GM12878 (cell line): Measurements from ENCODE around the gene TMEM37. TPM values are rescaled to one million over a fixed set of nuclear protein-coding genes. Genes with fewer than 3 reads are reported as not detected.
"Not testable (repeated sequence)": the region's sequence is repeated elsewhere in the genome, so short reads cannot be mapped to it uniquely, and the experiment has no call there.

Source experiments
- ATAC-seq: fragments of 200-7000 bp; cut with Tn5 transposase; 3 replicates; pipeline ENCODE4 v1.9.1; 2020; ENCODE audit warnings: mild to moderate bottlenecking, moderate library complexity
- BruUV-seq: library from RNA; stranded (reverse); fragments of 400-500 nt; replicated peaks from 2 replicates; lab custom pipeline; 2021; lab: Mats Ljungman, UMichigan
- CTCF ChIA-PET: fragments of 300-600 bp; sonication (Branson Sonifier 250); formaldehyde crosslinking; extraction: SDS; loops from one replicate; lab custom pipeline; 2021; ENCODE audit warnings: inconsistent platforms; lab: Yijun Ruan, JAX
- POLR2A ChIA-PET: fragments of 350-600 bp; formaldehyde crosslinking; extraction: SDS; loops from one replicate; lab custom pipeline; 2021; ENCODE audit warnings: inconsistent platforms; lab: Charles Lee
- RAD21 ChIA-PET: fragments of 300-600 bp; sonication (Branson Sonifier 250); formaldehyde crosslinking; loops from one replicate; lab custom pipeline; 2023; ENCODE audit warnings: antibody characterized with exemption; ENCODE audit not compliant: unreplicated experiment; lab: Charles Lee
- SMC1A ChIA-PET: fragments of 300-600 bp; sonication (Branson Sonifier 250); formaldehyde crosslinking; loops from one replicate; lab custom pipeline; 2023; ENCODE audit not compliant: unreplicated experiment, uncharacterized antibody; lab: Charles Lee
- DNase-seq: peaks from one replicate; pipeline ENCODE4 v3.0.0-alpha.2; 2011; ENCODE audit warnings: low read depth, low spot score
- FAIRE-seq: peaks from 3 replicates; lab custom pipeline; 2011; peaks lifted over from hg19 to GRCh38; lab: Jason Lieb, UNC
- H2AFZ ChIP-seq: 2 replicates; pipeline ENCODE4 v1.6.0; 2011; ENCODE audit warnings: low read depth, low read length, control low read depth; ENCODE audit not compliant: control insufficient read depth
- H3K27ac ChIP-seq: 2 replicates; pipeline ENCODE4 v1.5.1; 2011; ENCODE audit warnings: control low read depth; ENCODE audit not compliant: control insufficient read depth, insufficient read depth
- H3K27me3 ChIP-seq, 2 experiments: replicated peaks in 1 of 2; 2 replicates each; pipeline versions ENCODE4 v1.6.0 to v1.6.1; 2011; ENCODE audit warnings: low read length in 1 of 2; ENCODE audit not compliant: control insufficient read depth in 2 of 2, insufficient read depth in 2 of 2
- H3K36me3 ChIP-seq, 2 experiments: 2 replicates each; pipeline ENCODE4 v1.5.1; 2011; ENCODE audit warnings: low read length in 1 of 2; ENCODE audit not compliant: control insufficient read depth in 2 of 2, insufficient read depth in 2 of 2
- H3K4me1 ChIP-seq: 2 replicates; pipeline ENCODE4 v1.6.1; 2011; ENCODE audit warnings: mild to moderate bottlenecking, low read length, moderate library complexity, mixed read lengths; ENCODE audit not compliant: control insufficient read depth, insufficient read depth
- H3K4me2 ChIP-seq: 2 replicates; pipeline ENCODE4 v1.6.0; 2011; ENCODE audit warnings: control low read depth; ENCODE audit not compliant: control insufficient read depth, insufficient read depth
- H3K4me3 ChIP-seq: fragments of 200-600 bp; sonication (generic); 2 replicates; pipeline ENCODE4 v1.5.1; 2016
- H3K79me2 ChIP-seq: 2 replicates; pipeline ENCODE4 v1.6.0; 2011; ENCODE audit warnings: low read length; ENCODE audit not compliant: control insufficient read depth, insufficient read depth
- H3K9ac ChIP-seq: 2 replicates; pipeline ENCODE4 v1.8.0; 2011; ENCODE audit warnings: low read length, control low read depth, mixed read lengths; ENCODE audit not compliant: control insufficient read depth, insufficient read depth
- H3K9me3 ChIP-seq: replicated peaks from 3 replicates; pipeline ENCODE4 v1.5.1; 2011; ENCODE audit warnings: mild to moderate bottlenecking, low read length; ENCODE audit not compliant: control insufficient read depth, insufficient read depth
- H4K20me1 ChIP-seq: 2 replicates; pipeline ENCODE4 v1.6.0; 2011; ENCODE audit not compliant: control insufficient read depth, insufficient read depth
- BHLHE40 ChIP-seq, 2 experiments: fragments of 450-650 bp in 1 of 2; IDR thresholded peaks; 2 replicates each; pipeline ENCODE4 v1.6.1; 2011 to 2017; ENCODE audit warnings: low read depth in 2 of 2, borderline replicate concordance in 1 of 2, improper control_type of control experiment in 1 of 2, low read length in 1 of 2, mild to moderate bottlenecking in 1 of 2
- FOS ChIP-seq: IDR thresholded peaks from 3 replicates; pipeline ENCODE4 v1.6.1; 2011; ENCODE audit warnings: borderline replicate concordance; ENCODE audit not compliant: insufficient read length; ENCODE audit errors: extremely low read depth
- IKZF2 ChIP-seq, 2 experiments: fragments of 450-650 bp; IDR thresholded peaks; 2 replicates each; pipeline ENCODE4 v1.6.1; 2017; ENCODE audit warnings: mild to moderate bottlenecking in 2 of 2, moderate library complexity in 2 of 2
- LARP7 ChIP-seq: fragments of 450-650 bp; IDR thresholded peaks from 2 replicates; pipeline ENCODE4 v1.6.1; 2017; ENCODE audit warnings: mild to moderate bottlenecking
- NBN ChIP-seq: fragments of 450-650 bp; IDR thresholded peaks from 2 replicates; pipeline ENCODE4 v1.6.1; 2016
- NFYA ChIP-seq: IDR thresholded peaks from 2 replicates; pipeline ENCODE4 v1.6.1; 2011; ENCODE audit warnings: low read depth, mild to moderate bottlenecking, low read length, improper control_type of control experiment, borderline replicate concordance
- NRF1 ChIP-seq: conservative IDR thresholded peaks from 2 replicates; pipeline ENCODE4 v1.6.1; 2011; ENCODE audit warnings: mild to moderate bottlenecking, low read depth, low read length, improper control_type of control experiment
- PAX8 ChIP-seq: fragments of 450-650 bp; IDR thresholded peaks from 2 replicates; pipeline ENCODE4 v1.6.1; 2017; ENCODE audit warnings: mild to moderate bottlenecking, moderate library complexity
- RBBP5 ChIP-seq: fragments of 200-600 bp; sonication (generic); conservative IDR thresholded peaks from 2 replicates; pipeline ENCODE4 v1.6.1; 2016
- SIN3A ChIP-seq: IDR thresholded peaks from 2 replicates; pipeline ENCODE4 v1.6.1; 2012; ENCODE audit warnings: low read depth, low read length, improper control_type of control experiment
- TBL1XR1 ChIP-seq: IDR thresholded peaks from 2 replicates; pipeline ENCODE4 v1.6.1; 2012; ENCODE audit warnings: low read depth, low read length, improper control_type of control experiment
- ZSCAN29 ChIP-seq: fragments of 450-650 bp; IDR thresholded peaks from 2 replicates; pipeline ENCODE4 v1.6.1; 2017; ENCODE audit warnings: mild to moderate bottlenecking, moderate library complexity
- WGBS: methylation state at CpG from one replicate; pipeline ENCODE4 v1.1.6; 2016; ENCODE audit warnings: low lambda C conversion rate; ENCODE audit not compliant: insufficient replicate concordance, insufficient coverage; ENCODE audit errors: missing lambda C conversion rate; 5-methylcytosine and 5-hydroxymethylcytosine counted together
- in situ Hi-C: fragments of 300-500 bp; cut with MboI; formaldehyde crosslinking; loops from 9 replicates; pipeline ENCODE4 v1.14.3; 2018; ENCODE audit warnings: mixed read lengths
- intact Hi-C: fragments of 100-400 bp; cut with micrococcal nuclease; formaldehyde crosslinking; loops from one replicate; pipeline ENCODE4 v1.14.2; 2022; ENCODE audit not compliant: unreplicated experiment
- polyA plus RNA-seq, 11 experiments: library from polyadenylated mRNA; depleted of rRNA in 4 of 11; unstranded in 6 of 11; stranded (reverse) in 5 of 11; fragments of >200 nt; fragmentation: Nextera tagmentation in 4 of 11; fragmentation: Illumina TruSeq in 1 of 11; extraction: Ambion mirVana in 4 of 11; extraction: Trizol in 1 of 11; gene quantifications; 1 replicate in 1 of 11; 2 replicates in 10 of 11; pipeline versions ENCODE4 v1.2.1 to v1.2.3, GENCODE V29; 2011 to 2016; ENCODE audit warnings: inconsistent platforms in 2 of 11, missing spikeins in 2 of 11, low read depth in 1 of 11
- total RNA-seq, 4 experiments: library from RNA; depleted of rRNA in 3 of 4; stranded (reverse); fragments of >200 nt in 3 of 4; fragmentation: Illumina TruSeq in 1 of 4; extraction: Trizol in 1 of 4; gene quantifications; 2 replicates each; pipeline versions ENCODE4 v1.2.1 to v1.2.3, GENCODE V29; 2013 to 2021
- TF ChIP-seq, protein P1 (sequence below): fragments of 450-650 bp; formaldehyde crosslinking; IDR thresholded peaks from 2 replicates; pipeline ENCODE4 v1.4.0; 2022; ENCODE audit warnings: mild to moderate bottlenecking, moderate library complexity

The TMEM37 gene
- total and polyA plus RNA-seq, 10 of the 15 experiments (the other 5 are each of a cell fraction or from before 2014, with no cell fraction given): 0.07 to 0.67 (median 0.24) TPM; not detected in 3

DNA sequence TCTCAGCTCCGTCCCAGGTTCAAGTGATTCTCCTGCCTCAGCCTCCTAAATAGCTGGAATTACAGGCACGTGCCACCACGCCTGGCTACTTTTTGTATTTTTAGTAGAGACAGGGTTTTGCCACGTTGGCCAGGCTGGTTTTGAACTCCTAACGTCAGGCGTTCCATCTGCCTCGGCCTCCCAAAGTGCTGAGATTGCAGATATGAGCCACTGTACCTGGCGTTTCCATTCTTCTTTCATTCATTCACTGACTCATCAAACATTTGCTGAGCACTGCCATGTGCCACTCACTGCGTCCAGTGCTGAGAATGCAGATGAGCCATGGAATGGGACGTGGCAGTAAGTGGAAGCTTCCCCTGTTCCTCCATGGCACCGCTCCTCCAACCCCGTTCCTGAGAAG is 28.0 kb upstream of the TMEM37 start:
- H4K20me1 ChIP-seq, H3K4me1 ChIP-seq, H3K36me3 ChIP-seq, H3K9me3 ChIP-seq, POLR2A ChIA-PET, H2AFZ ChIP-seq, in situ Hi-C loops, H3K4me3 ChIP-seq, DNase-seq, H3K27ac ChIP-seq, H3K79me2 ChIP-seq, BruUV-seq, ATAC-seq, FAIRE-seq, intact Hi-C loops, H3K9ac ChIP-seq, H3K27me3 ChIP-seq, H3K4me2 ChIP-seq: not testable (repeated sequence)
- ChIA-PET CTCF (interaction anchor here (1.3 to 10.3 kb wide), 2 partner anchors 11 to 74 kb away, joined by 4 to 187 read pairs; no protein-coding TSS in a partner anchor), RAD21 (interaction anchor here (7.3 kb wide), 1 partner anchor 72 kb away, joined by 75 read pairs; no protein-coding TSS in a partner anchor), SMC1A (interaction anchor here (0.9 to 3.9 kb wide), 4 partner anchors 13 to 76 kb away, joined by 3 to 24 read pairs (median 4); no protein-coding TSS in a partner anchor)
- WGBS: 63% methylated on average over 10 of the region's 12 CpGs

DNA sequence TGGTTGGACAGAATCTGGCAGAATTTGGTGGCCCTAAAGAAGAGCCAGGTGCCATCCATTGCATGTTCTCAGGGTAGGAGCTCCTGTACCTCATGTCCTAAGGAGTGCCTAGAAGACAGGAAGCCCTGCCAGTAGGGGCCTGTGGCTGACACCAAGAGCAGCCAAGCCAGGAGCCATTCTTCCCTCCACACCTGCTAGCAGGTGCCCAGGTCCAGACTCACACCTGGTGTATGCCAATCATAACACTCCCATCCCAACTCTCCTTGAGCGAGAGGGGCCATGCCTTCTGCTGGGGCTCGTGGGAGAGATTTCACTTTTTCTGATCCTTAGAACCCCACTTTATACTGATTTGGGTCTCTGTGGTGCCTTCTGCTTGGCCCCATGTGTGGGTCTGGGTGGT is 26.5 kb upstream of the TMEM37 start:
- ChIA-PET RAD21 (interaction anchor here (7.3 kb wide), 1 partner anchor 71 kb away, joined by 75 read pairs; no protein-coding TSS in a partner anchor), CTCF (interaction anchor here (0.7 to 10.3 kb wide), 3 partner anchors 73 to 236 kb away, joined by 3 to 187 read pairs (median 3); no protein-coding TSS in a partner anchor), POLR2A (no interaction called here), SMC1A (interaction anchor here (2.7 to 3.9 kb wide), 2 partner anchors 11 to 71 kb away, joined by 8 to 24 read pairs; no protein-coding TSS in a partner anchor)
- Histone ChIP-seq H3K9me3 (no peaks in the 10 kb centered on the region), H3K4me2 (no peak overlapping the region), H2AFZ (no peak overlapping the region), H3K27ac (no peak overlapping the region), H3K27me3 (no peaks in the 10 kb centered on the region), H3K4me3 (no peak overlapping the region), H3K4me1 (no peaks in the 10 kb centered on the region), H3K79me2 (no peaks in the 10 kb centered on the region), H3K36me3 (no peaks in the 10 kb centered on the region), H4K20me1 (no peaks in the 10 kb centered on the region), H3K9ac (no peak overlapping the region)
- ATAC-seq (no peak), FAIRE-seq (no peak), DNase-seq (no peak)
- intact Hi-C loops: loop anchor here (5.0 kb wide), 1 partner anchor 237 kb away; no protein-coding TSS in a partner anchor
- in situ Hi-C loops: no loop called here
- TF ChIP-seq BHLHE40 (IDR thresholded peaks at IDR 0.05; ENCODE audit: borderline replicate concordance in 1 of 2, low read depth in 2 of 2, low read length in 1 of 2) (no peak), RBBP5 (no peak), TBL1XR1 (no peak), NFYA (no peak), ZSCAN29 (no peak), LARP7 (no peak), NBN (no peak), SIN3A (no peak), FOS (no peak), NRF1 (no peak), IKZF2 (IDR thresholded peaks at IDR 0.05) (no peak), PAX8 (no peak)
- TF ChIP-seq, protein P1, sequence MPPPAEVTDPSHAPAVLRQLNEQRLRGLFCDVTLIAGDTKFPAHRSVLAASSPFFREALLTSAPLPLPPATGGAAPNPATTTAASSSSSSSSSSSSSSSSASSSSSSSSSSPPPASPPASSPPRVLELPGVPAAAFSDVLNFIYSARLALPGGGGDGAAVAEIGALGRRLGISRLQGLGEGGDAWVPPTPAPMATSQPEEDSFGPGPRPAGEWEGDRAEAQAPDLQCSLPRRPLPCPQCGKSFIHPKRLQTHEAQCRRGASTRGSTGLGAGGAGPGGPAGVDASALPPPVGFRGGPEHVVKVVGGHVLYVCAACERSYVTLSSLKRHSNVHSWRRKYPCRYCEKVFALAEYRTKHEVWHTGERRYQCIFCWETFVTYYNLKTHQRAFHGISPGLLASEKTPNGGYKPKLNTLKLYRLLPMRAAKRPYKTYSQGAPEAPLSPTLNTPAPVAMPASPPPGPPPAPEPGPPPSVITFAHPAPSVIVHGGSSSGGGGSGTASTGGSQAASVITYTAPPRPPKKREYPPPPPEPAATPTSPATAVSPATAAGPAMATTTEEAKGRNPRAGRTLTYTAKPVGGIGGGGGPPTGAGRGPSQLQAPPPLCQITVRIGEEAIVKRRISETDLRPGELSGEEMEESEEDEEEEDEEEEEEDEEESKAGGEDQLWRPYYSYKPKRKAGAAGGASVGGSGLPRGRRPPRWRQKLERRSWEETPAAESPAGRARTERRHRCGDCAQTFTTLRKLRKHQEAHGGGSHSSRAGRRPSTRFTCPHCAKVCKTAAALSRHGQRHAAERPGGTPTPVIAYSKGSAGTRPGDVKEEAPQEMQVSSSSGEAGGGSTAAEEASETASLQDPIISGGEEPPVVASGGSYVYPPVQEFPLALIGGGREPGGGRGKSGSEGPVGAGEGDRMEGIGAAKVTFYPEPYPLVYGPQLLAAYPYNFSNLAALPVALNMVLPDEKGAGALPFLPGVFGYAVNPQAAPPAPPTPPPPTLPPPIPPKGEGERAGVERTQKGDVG: no peak
- 21% methylated on average over 2 of the region's 2 CpGs for WGBS
- no TSS peak for BruUV-seq
